Measurements from ENCODE around the gene KLHDC8B.

Gene KLHDC8B

DNA sequence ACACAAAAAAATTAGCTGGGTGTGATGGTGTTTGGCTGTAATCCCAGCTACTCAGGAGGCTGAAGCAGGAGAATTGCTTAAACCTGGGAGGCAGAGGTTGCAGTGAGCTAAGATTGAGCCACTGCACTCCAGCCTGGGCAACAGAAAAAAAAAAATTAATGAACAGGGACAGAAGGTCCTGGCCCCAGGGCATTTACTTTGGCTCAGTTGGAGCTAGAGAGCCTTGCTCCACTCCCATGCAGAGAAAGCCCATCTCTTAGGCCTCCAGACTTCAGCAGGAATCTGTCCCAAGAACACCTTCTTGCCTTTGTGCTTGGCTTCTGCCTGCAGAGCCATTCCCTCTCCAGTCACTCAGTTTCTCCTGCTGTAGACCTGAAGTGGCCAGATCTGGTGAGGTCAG is 8.7 kb downstream of the KLHDC8B start:
- ATAC-seq (ENCODE audit: low read depth), result no peak
- Histone ChIP-seq H3K4me1 (ENCODE audit: insufficient read depth, poor library complexity, severe bottlenecking) (no peaks in the 10 kb centered on the region), H3K9me3 (ENCODE audit: severe bottlenecking) (no peaks in the 10 kb centered on the region), H3K27ac (ENCODE audit: poor library complexity, severe bottlenecking) (no peak overlapping the region), H3K36me3 (ENCODE audit: low read depth) (no peaks in the 10 kb centered on the region), H3K27me3 (ENCODE audit: insufficient read depth, poor library complexity, severe bottlenecking) (no peaks in the 10 kb centered on the region), H3K4me3 (ENCODE audit: severe bottlenecking) (no peak overlapping the region)
- DNase-seq (ENCODE audit: low spot score), result no peak
- TF ChIP-seq, protein P1, sequence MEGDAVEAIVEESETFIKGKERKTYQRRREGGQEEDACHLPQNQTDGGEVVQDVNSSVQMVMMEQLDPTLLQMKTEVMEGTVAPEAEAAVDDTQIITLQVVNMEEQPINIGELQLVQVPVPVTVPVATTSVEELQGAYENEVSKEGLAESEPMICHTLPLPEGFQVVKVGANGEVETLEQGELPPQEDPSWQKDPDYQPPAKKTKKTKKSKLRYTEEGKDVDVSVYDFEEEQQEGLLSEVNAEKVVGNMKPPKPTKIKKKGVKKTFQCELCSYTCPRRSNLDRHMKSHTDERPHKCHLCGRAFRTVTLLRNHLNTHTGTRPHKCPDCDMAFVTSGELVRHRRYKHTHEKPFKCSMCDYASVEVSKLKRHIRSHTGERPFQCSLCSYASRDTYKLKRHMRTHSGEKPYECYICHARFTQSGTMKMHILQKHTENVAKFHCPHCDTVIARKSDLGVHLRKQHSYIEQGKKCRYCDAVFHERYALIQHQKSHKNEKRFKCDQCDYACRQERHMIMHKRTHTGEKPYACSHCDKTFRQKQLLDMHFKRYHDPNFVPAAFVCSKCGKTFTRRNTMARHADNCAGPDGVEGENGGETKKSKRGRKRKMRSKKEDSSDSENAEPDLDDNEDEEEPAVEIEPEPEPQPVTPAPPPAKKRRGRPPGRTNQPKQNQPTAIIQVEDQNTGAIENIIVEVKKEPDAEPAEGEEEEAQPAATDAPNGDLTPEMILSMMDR (IDR thresholded peaks at IDR 0.05; ENCODE audit: poor library complexity, severe bottlenecking), result no peak

- ATAC-seq (ENCODE audit: low read depth) (no peak), DNase-seq (ENCODE audit: low spot score) (no peak)
- H3K4me1 ChIP-seq (ENCODE audit: insufficient read depth, poor library complexity, severe bottlenecking), result no peaks in the 10 kb centered on the region
- no peaks in the 10 kb centered on the region for H3K36me3 ChIP-seq (ENCODE audit: low read depth)
- no peaks in the 10 kb centered on the region for H3K9me3 ChIP-seq (ENCODE audit: severe bottlenecking)
- no peaks in the 10 kb centered on the region for H3K27me3 ChIP-seq (ENCODE audit: insufficient read depth, poor library complexity, severe bottlenecking)
- TF ChIP-seq, protein P1 (IDR thresholded peaks at IDR 0.05; ENCODE audit: poor library complexity, severe bottlenecking), result no peak
- no peak overlapping the region for H3K27ac ChIP-seq (ENCODE audit: poor library complexity, severe bottlenecking)
- no peak overlapping the region for H3K4me3 ChIP-seq (ENCODE audit: severe bottlenecking)
Observed at GRCh38 chr3:49181351-49181750, 10.0 kb downstream of the KLHDC8B start.

DNA sequence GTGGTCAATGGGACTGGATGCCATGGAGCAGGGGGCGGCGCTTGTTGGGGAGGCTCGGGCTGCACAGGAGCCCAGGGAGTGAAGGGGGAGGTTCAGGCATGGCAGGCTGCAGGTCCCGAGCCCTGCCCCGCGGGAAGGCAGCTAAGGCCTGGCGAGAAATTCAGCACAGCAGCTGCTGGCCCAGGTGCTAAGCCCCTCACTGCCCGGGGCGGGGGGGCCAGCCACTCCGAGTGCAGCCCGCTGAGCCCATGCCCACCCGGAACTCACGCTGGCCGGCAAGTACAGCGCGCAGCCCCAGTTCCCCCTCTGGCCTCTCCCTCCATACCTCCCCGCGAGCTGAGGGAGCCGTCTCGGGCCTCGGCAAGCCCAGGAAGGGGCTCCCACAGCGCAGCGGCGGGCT is 11.3 kb downstream of the KLHDC8B start:
- TF ChIP-seq, protein P1 (IDR thresholded peaks at IDR 0.05; ENCODE audit: poor library complexity, severe bottlenecking), result no peak
- H3K4me3 ChIP-seq (ENCODE audit: severe bottlenecking), result no peak overlapping the region
- H3K27me3 ChIP-seq (ENCODE audit: insufficient read depth, poor library complexity, severe bottlenecking), result no peaks in the 10 kb centered on the region
- H3K36me3 ChIP-seq (ENCODE audit: low read depth), result no peaks in the 10 kb centered on the region
- no peak for ATAC-seq (ENCODE audit: low read depth)
- no peaks in the 10 kb centered on the region for H3K9me3 ChIP-seq (ENCODE audit: severe bottlenecking)
- H3K27ac ChIP-seq (ENCODE audit: poor library complexity, severe bottlenecking), result no peak overlapping the region
- DNase-seq (ENCODE audit: low spot score), result no peak
- no peaks in the 10 kb centered on the region for H3K4me1 ChIP-seq (ENCODE audit: insufficient read depth, poor library complexity, severe bottlenecking)

GRCh38 chr3:49183873-49184272 is 12.5 kb downstream of the KLHDC8B start:
- TF ChIP-seq, protein P1 (IDR thresholded peaks at IDR 0.05; ENCODE audit: poor library complexity, severe bottlenecking), result no peak
- ATAC-seq (ENCODE audit: low read depth) (no peak), DNase-seq (ENCODE audit: low spot score) (no peak)
- Histone ChIP-seq H3K36me3 (ENCODE audit: low read depth) (no peaks in the 10 kb centered on the region), H3K4me3 (ENCODE audit: severe bottlenecking) (no peak overlapping the region), H3K27me3 (ENCODE audit: insufficient read depth, poor library complexity, severe bottlenecking) (no peaks in the 10 kb centered on the region), H3K27ac (ENCODE audit: poor library complexity, severe bottlenecking) (no peak overlapping the region), H3K9me3 (ENCODE audit: severe bottlenecking) (no peaks in the 10 kb centered on the region), H3K4me1 (ENCODE audit: insufficient read depth, poor library complexity, severe bottlenecking) (no peaks in the 10 kb centered on the region)

DNA sequence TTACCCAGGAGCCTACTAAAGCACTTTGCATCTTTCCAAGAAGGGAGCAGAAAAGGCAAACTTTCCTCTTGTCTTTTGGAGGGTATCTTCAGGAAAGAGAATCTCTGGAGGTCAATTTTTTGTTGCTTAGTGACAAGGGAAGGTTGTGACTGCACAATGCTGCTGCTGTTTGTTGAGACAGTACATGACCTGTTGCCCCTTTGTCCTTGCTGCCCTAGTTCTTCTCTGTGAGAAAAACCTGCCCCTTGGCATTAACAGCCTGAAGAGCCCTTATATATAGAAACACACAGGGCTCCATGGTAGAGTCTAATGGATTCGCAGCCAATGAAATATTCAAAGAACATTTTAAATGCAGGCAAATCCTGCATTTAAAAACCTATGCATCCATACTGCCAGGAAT is 20.3 kb downstream of the KLHDC8B start:
- no peak overlapping the region for H3K4me3 ChIP-seq (ENCODE audit: severe bottlenecking)
- H3K27me3 ChIP-seq (ENCODE audit: insufficient read depth, poor library complexity, severe bottlenecking), result no peaks in the 10 kb centered on the region
- no peaks in the 10 kb centered on the region for H3K36me3 ChIP-seq (ENCODE audit: low read depth)
- H3K9me3 ChIP-seq (ENCODE audit: severe bottlenecking), result no peaks in the 10 kb centered on the region
- TF ChIP-seq, protein P1 (IDR thresholded peaks at IDR 0.05; ENCODE audit: poor library complexity, severe bottlenecking), result no peak
- H3K27ac ChIP-seq (ENCODE audit: poor library complexity, severe bottlenecking), result no peak overlapping the region
- ATAC-seq (ENCODE audit: low read depth) (no peak), DNase-seq (ENCODE audit: low spot score) (no peak)
- no peaks in the 10 kb centered on the region for H3K4me1 ChIP-seq (ENCODE audit: insufficient read depth, poor library complexity, severe bottlenecking)
